GM12865 (cell line): ENCODE data around the gene TNS3.

ENCODE experiments used
- DNase-seq: peaks from one replicate; pipeline ENCODE4 v3.0.0; 2010; ENCODE audit warnings: low read depth
- H3K4me3 ChIP-seq: 2 replicates; pipeline ENCODE4 v1.5.1; 2011; ENCODE audit warnings: mild to moderate bottlenecking, low read depth, low read length, control low read depth
- CTCF ChIP-seq: IDR thresholded peaks from 2 replicates; pipeline ENCODE4 v1.5.1; 2011; ENCODE audit warnings: low read length, control low read depth, low read depth, inconsistent platforms; ENCODE audit not compliant: insufficient read depth; ENCODE audit errors: missing control alignments

The TNS3 gene

GRCh38 chr7:47333959-47334358 lies 248.0 kb downstream of the TNS3 start:
- no peak for DNase-seq
- TF ChIP-seq CTCF, result no peak

GRCh38 chr7:47333554-47333887 lies 248.4 kb downstream of the TNS3 start:
- no peak for DNase-seq
- H3K4me3 ChIP-seq, result no peak overlapping the region
- no peak for TF ChIP-seq CTCF

More at GRCh38 chr7:47333959-47334358, 248.0 kb downstream of the TNS3 start:
- H3K4me3 ChIP-seq, result no peak overlapping the region

- no peak overlapping the region for H3K4me3 ChIP-seq
- no peak for DNase-seq
- TF ChIP-seq CTCF, result no peak
Measured at GRCh38 chr7:47332681-47333553, 249.0 kb downstream of the TNS3 start.

GRCh38 chr7:47332213-47332612 lies 249.7 kb downstream of the TNS3 start:
- no peak for DNase-seq
- no peak for TF ChIP-seq CTCF
- H3K4me3 ChIP-seq, result no peak overlapping the region

- no peak for TF ChIP-seq CTCF
- no peak overlapping the region for H3K4me3 ChIP-seq
- no peak for DNase-seq
Measured at GRCh38 chr7:47331179-47331565, 250.7 kb downstream of the TNS3 start.

GRCh38 chr7:47330561-47331178 lies 251.2 kb downstream of the TNS3 start:
- TF ChIP-seq CTCF, result no peak
- no peak for DNase-seq
- no peak overlapping the region for H3K4me3 ChIP-seq
